BLaER1 (cell line): ENCODE data around the gene DDX56.

Experiments used
- H3K27ac ChIP-seq: shearing (Covaris generic); formaldehyde crosslinking; 2 replicates; pipeline ENCODE4 v1.8.1; 2022
- H3K27me3 ChIP-seq: shearing (Covaris generic); formaldehyde crosslinking; 2 replicates; pipeline ENCODE4 v1.8.1; 2022
- H3K36me3 ChIP-seq: shearing (Covaris generic); formaldehyde crosslinking; 2 replicates; pipeline ENCODE4 v1.8.1; 2022
- H3K4me1 ChIP-seq: shearing (Covaris generic); formaldehyde crosslinking; 2 replicates; pipeline ENCODE4 v1.8.1; 2022
- H3K4me2 ChIP-seq: shearing (Covaris generic); formaldehyde crosslinking; 2 replicates; pipeline ENCODE4 v1.8.1; 2022
- H3K4me3 ChIP-seq: shearing (Covaris generic); formaldehyde crosslinking; 2 replicates; pipeline ENCODE4 v1.8.1; 2022
- H3K9ac ChIP-seq: shearing (Covaris generic); formaldehyde crosslinking; 2 replicates; pipeline ENCODE4 v1.8.1; 2022
- H3K9me3 ChIP-seq: shearing (Covaris generic); formaldehyde crosslinking; 2 replicates; pipeline ENCODE4 v1.8.1; 2022
- H4K20me1 ChIP-seq: shearing (Covaris generic); formaldehyde crosslinking; 2 replicates; pipeline ENCODE4 v1.8.1; 2022
- Cebpa-rat ChIP-seq: shearing (Covaris generic); IDR thresholded peaks from 2 replicates; pipeline ENCODE4 v1.8.1; 2022

Gene DDX56

DNA sequence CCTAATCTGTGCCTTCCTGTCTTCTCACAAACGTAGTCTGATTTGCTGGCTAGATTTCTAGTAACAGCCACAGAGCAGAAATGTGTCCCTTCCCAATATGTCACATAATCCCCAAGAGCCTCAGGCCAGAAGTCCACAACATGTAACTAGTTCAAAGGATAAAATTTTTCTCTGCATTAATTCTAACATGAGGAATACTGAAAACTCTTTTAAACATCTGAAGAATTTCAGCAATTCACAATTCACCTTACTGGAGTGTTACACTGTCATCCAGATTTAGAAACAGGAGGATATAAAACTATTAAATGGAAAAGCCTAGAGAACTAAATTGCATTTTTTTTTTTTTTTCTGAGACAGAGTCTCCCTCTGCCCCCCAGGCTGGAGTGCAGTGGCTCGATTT is 2.5 kb upstream of the DDX56 start:
- Histone ChIP-seq H3K27me3 (no peaks in the 10 kb centered on the region), H3K27ac (no peak overlapping the region), H3K4me3 (no peak overlapping the region), H3K9ac (no peak overlapping the region), H3K9me3 (no peaks in the 10 kb centered on the region), H3K4me2 (no peak overlapping the region), H4K20me1 (peaks cover 32% of the 10 kb centered on the region; the same call in 1 of the 2 replicates), H3K36me3 (peaks cover 80% of the 10 kb centered on the region), H3K4me1 (peaks cover 45% of the 10 kb centered on the region)
- no peak for TF ChIP-seq Cebpa-rat

GRCh38 chr7:44575054-44575453 is 1.3 kb upstream of the DDX56 start:
- H3K4me1 ChIP-seq: peaks cover 33% of the 10 kb centered on the region
- H3K9me3 ChIP-seq: no peaks in the 10 kb centered on the region
- peak overlapping the region; percentile 98; the same call in 1 of the 2 replicates for H3K9ac ChIP-seq
- no peak for TF ChIP-seq Cebpa-rat
- H3K4me2 ChIP-seq: peak overlapping the region; percentile 97
- H4K20me1 ChIP-seq: peaks cover 28% of the 10 kb centered on the region; the same call in 1 of the 2 replicates
- H3K4me3 ChIP-seq: peak overlapping the region; percentile 98
- no peaks in the 10 kb centered on the region for H3K27me3 ChIP-seq
- peaks cover 81% of the 10 kb centered on the region for H3K36me3 ChIP-seq
- 0 out of 2 replicates have a peak overlapping the region, but pooled peaks have one; percentile 97 for H3K27ac ChIP-seq

- H3K4me3 ChIP-seq: peak overlapping the region; percentile 98
- peaks cover 27% of the 10 kb centered on the region for H3K4me1 ChIP-seq
- H3K4me2 ChIP-seq: peak overlapping the region; percentile 97
- peak overlapping the region; percentile 97 for H3K27ac ChIP-seq
- H3K9me3 ChIP-seq: no peaks in the 10 kb centered on the region
- peaks cover 81% of the 10 kb centered on the region for H3K36me3 ChIP-seq
- peaks cover 28% of the 10 kb centered on the region for H4K20me1 ChIP-seq
- TF ChIP-seq Cebpa-rat: no peak
- no peaks in the 10 kb centered on the region for H3K27me3 ChIP-seq
- H3K9ac ChIP-seq: peak overlapping the region; percentile 98
These were observed 672 bp upstream of the DDX56 start for GRCh38 chr7:44574287-44574872.

DNA sequence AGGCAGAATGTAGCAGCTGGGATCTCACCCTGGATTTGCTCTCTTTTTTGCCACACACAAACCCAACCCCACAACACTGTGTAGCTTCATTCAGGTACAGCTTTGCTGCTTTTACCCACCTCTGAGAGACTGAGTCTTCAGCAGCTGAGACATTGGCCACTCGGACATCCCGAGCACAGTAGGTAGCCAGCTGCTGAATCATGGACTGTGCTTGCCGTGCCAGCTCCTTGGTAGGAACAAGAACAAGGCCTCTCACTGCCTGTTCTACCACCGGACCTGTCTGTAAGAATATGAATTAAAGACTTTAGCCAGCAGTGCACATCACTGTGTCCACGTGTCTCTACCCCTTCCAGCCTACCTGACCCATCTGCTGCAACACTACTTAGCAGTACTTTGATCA is 937 bp downstream of the DDX56 start:
- H3K9me3 ChIP-seq: no peaks in the 10 kb centered on the region
- H3K4me1 ChIP-seq: peaks cover 25% of the 10 kb centered on the region
- peak overlapping the region; percentile 97 for H3K27ac ChIP-seq
- peak overlapping the region; percentile 98 for H3K9ac ChIP-seq
- H3K4me2 ChIP-seq: peak overlapping the region; percentile 97
- peaks cover 82% of the 10 kb centered on the region for H3K36me3 ChIP-seq
- no peaks in the 10 kb centered on the region for H3K27me3 ChIP-seq
- H3K4me3 ChIP-seq: peak overlapping the region; percentile 98
- peaks cover 42% of the 10 kb centered on the region for H4K20me1 ChIP-seq
- no peak for TF ChIP-seq Cebpa-rat

DNA sequence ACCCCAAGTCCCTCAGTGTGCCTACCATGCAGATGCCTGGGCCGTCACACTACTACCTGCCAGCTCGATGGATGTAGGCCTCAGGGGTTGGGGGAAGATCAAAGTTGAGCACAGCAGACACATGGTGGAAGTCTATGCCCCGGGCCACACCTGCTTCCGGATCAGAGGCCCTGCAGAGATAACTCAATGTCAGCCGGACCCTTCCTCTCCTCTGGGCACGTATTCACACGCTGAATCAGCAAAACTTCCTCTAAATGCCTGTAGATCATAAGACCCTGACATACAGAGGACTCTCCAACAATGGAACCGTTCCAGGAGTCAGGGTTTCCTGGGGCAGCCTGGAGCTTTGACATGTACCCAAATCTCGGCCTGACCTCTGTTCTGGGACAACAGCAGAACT is 3.7 kb downstream of the DDX56 start:
- H3K9ac ChIP-seq: no peak overlapping the region
- no peak for TF ChIP-seq Cebpa-rat
- no peaks in the 10 kb centered on the region for H3K27me3 ChIP-seq
- H3K4me3 ChIP-seq: no peak overlapping the region
- H3K4me1 ChIP-seq: peaks cover 20% of the 10 kb centered on the region
- no peaks in the 10 kb centered on the region for H3K9me3 ChIP-seq
- H3K27ac ChIP-seq: no peak overlapping the region
- H3K4me2 ChIP-seq: no peak overlapping the region
- H4K20me1 ChIP-seq: peaks cover 67% of the 10 kb centered on the region
- H3K36me3 ChIP-seq: peaks cover 80% of the 10 kb centered on the region

DNA sequence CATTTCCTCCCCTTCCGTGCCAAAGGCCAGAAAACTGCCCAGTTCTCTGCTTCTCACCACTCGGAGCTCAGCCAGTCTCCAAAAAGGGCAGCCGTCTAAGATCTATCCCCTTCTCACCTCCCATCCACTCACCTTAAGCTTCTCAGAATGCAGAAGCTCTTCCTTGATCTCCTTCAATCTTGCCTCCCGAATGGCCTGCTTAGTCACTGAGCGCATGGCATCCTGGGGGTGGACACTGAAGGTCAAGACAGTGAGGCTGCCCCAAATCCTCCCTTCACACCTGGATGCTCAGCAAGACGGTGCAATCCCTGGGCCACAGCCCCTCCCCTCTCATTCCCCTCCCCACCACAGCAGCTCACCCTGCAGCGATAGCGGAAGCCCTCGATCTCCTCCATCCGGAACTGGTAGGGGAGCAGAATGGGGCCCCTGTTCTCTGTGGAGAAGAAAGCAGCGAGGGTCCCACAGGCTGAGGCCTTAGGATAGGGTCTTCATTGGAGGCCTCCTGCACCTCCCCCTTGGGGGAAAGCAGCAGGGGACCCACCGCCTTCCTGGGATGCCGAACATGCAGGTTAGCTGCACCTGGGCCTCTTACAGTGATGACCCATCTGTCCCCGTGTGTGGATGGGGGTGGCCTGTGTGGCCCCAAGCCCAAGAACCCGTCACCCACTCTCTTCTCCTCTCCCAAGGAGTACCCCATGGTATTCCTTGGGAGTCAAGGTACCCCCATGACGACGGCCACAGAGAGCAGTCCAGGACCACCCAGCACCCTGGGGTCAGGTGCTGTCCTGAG is 4.7 kb downstream of the DDX56 start:
- TF ChIP-seq Cebpa-rat: no peak
- Histone ChIP-seq H3K4me3 (no peak overlapping the region), H3K27me3 (no peaks in the 10 kb centered on the region), H3K4me2 (no peak overlapping the region), H3K27ac (no peak overlapping the region), H3K9me3 (no peaks in the 10 kb centered on the region), H3K9ac (no peak overlapping the region), H3K4me1 (peaks cover 12% of the 10 kb centered on the region), H4K20me1 (peaks cover 77% of the 10 kb centered on the region), H3K36me3 (peaks cover 87% of the 10 kb centered on the region)

GRCh38 chr7:44567884-44568283 is 5.8 kb downstream of the DDX56 start:
- no peaks in the 10 kb centered on the region for H3K27me3 ChIP-seq
- H3K4me1 ChIP-seq: peaks cover 10% of the 10 kb centered on the region
- H3K36me3 ChIP-seq: peaks cover 97% of the 10 kb centered on the region
- H3K27ac ChIP-seq: no peak overlapping the region
- H3K9ac ChIP-seq: no peak overlapping the region
- H3K9me3 ChIP-seq: no peaks in the 10 kb centered on the region
- no peak for TF ChIP-seq Cebpa-rat
- no peak overlapping the region for H3K4me3 ChIP-seq
- no peak overlapping the region for H3K4me2 ChIP-seq
- H4K20me1 ChIP-seq: peaks cover 79% of the 10 kb centered on the region

- Histone ChIP-seq H3K9ac (no peak overlapping the region), H3K27ac (no peak overlapping the region), H3K4me3 (no peak overlapping the region), H3K27me3 (no peaks in the 10 kb centered on the region), H3K4me1 (no peaks in the 10 kb centered on the region), H3K36me3 (peaks cover 90% of the 10 kb centered on the region), H4K20me1 (peaks cover 80% of the 10 kb centered on the region), H3K4me2 (no peak overlapping the region), H3K9me3 (no peaks in the 10 kb centered on the region)
- no peak for TF ChIP-seq Cebpa-rat
These were observed 7.0 kb downstream of the DDX56 start for GRCh38 chr7:44566680-44567079.

GRCh38 chr7:44565795-44566559 is 7.7 kb downstream of the DDX56 start:
- no peak for TF ChIP-seq Cebpa-rat
- peaks cover 80% of the 10 kb centered on the region for H4K20me1 ChIP-seq
- no peak overlapping the region for H3K4me2 ChIP-seq
- no peaks in the 10 kb centered on the region for H3K9me3 ChIP-seq
- no peaks in the 10 kb centered on the region for H3K4me1 ChIP-seq
- no peak overlapping the region for H3K27ac ChIP-seq
- H3K36me3 ChIP-seq: peaks cover 83% of the 10 kb centered on the region
- no peaks in the 10 kb centered on the region for H3K27me3 ChIP-seq
- H3K4me3 ChIP-seq: no peak overlapping the region
- H3K9ac ChIP-seq: no peak overlapping the region
